ENCODE measurements around the gene SIRT2. TPM values are rescaled to one million over a fixed set of nuclear protein-coding genes. Genes with fewer than 3 reads are reported as not detected.

SIRT2 gene
- total RNA-seq, 1 experiment from 2014 or later, result 8.4 TPM

DNA sequence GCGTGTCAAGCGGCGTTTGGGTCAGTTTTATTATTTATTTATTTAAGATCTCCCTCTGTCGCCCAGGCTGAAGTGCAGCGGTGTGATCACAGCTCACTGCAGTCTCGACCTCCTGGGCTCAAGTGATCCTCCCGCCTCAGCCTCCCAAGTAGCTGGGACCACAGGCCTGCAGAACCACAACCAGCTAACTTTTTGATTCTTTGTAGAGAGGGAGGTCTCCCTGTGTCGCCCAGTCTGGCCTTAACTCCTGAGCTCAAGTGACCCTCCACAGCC lies 32.0 kb upstream of the SIRT2 start:
- Histone ChIP-seq H2BK20ac (ENCODE audit: low read depth, low read length, poor library complexity, severe bottlenecking) (no peak overlapping the region), H3K23me2 (ENCODE audit: insufficient read length, low read depth, low read length, poor library complexity, severe bottlenecking) (peaks cover 10% of the 10 kb centered on the region), H2AK5ac (ENCODE audit: insufficient read length, low read length) (no peak overlapping the region), H3K79me1 (ENCODE audit: insufficient read depth, low read depth, low read length, poor library complexity, severe bottlenecking) (peaks cover 2% of the 10 kb centered on the region), H2BK120ac (ENCODE audit: low read depth, low read length, poor library complexity, severe bottlenecking) (no peak overlapping the region), H3K4ac (ENCODE audit: low read depth, low read length) (no peak overlapping the region), H3K4me1 (ENCODE audit: insufficient read depth, low read length) (no peaks in the 10 kb centered on the region), H3K9ac (ENCODE audit: extremely low read depth, insufficient read length, low read length) (peak overlapping the region; percentile 95), H3K18ac (ENCODE audit: insufficient read length, low read depth, low read length) (no peak overlapping the region), H4K91ac (ENCODE audit: insufficient read length, low read depth, low read length) (no peak overlapping the region), H3K56ac (ENCODE audit: insufficient read length, low read depth, low read length) (no peak overlapping the region), H3K79me2 (ENCODE audit: insufficient read depth, low read length) (peaks cover 11% of the 10 kb centered on the region; the same call in 1 of the 2 replicates), H4K20me1 (ENCODE audit: control insufficient read depth, insufficient read depth, insufficient read length) (no peaks in the 10 kb centered on the region), H2AFZ (ENCODE audit: low read length) (no peak overlapping the region), H4K5ac (ENCODE audit: insufficient read length, low read depth, low read length) (no peak overlapping the region), H4K8ac (replicated peaks; ENCODE audit: insufficient read length, low read depth, low read length) (no peak overlapping the region), H2BK12ac (ENCODE audit: insufficient read length, low read depth, low read length) (no peak overlapping the region), H3K9me3 (ENCODE audit: control insufficient read depth, low read depth, low read length) (peaks cover 21% of the 10 kb centered on the region), H3T11ph (ENCODE audit: low read length) (no peak overlapping the region), H3K27me3 (ENCODE audit: insufficient read depth, low read length) (no peaks in the 10 kb centered on the region), H3K14ac (ENCODE audit: insufficient read depth, low read length) (no peak overlapping the region), H3K27ac (ENCODE audit: insufficient read length, low read depth, low read length) (no peak overlapping the region), H3K23ac (ENCODE audit: insufficient read length, low read depth, low read length) (no peak overlapping the region), H2BK5ac (ENCODE audit: insufficient read length, low read length) (no peak overlapping the region), H3K4me2 (ENCODE audit: insufficient read depth, insufficient read length, low read length) (peak overlapping the region; percentile 96), H2BK15ac (ENCODE audit: low read depth, low read length) (no peak overlapping the region)
- H3K4me1 Mint-ChIP-seq, result peaks cover 8 to 14% of the 10 kb centered on the region in 2 experiments
- peaks cover 48 to 59% (median 57%) of the 10 kb centered on the region in 3 experiments for H3K36me3 Mint-ChIP-seq (ENCODE audit: insufficient read depth in 1 of 3, low read depth in 3 of 3)
- H3K4me3 Mint-ChIP-seq, result peak overlapping the region; percentile 98 to 99
- WGBS (ENCODE audit: extremely low coverage, insufficient read length, low lambda C conversion rate), result no CpG with 5 or more reads among the region's 8 CpGs
- H3K27ac Mint-ChIP-seq, result peak overlapping the region; percentile 97 to 99 (median 99); a peak in 6 of 7 replicates
- TF ChIP-seq, protein P1, sequence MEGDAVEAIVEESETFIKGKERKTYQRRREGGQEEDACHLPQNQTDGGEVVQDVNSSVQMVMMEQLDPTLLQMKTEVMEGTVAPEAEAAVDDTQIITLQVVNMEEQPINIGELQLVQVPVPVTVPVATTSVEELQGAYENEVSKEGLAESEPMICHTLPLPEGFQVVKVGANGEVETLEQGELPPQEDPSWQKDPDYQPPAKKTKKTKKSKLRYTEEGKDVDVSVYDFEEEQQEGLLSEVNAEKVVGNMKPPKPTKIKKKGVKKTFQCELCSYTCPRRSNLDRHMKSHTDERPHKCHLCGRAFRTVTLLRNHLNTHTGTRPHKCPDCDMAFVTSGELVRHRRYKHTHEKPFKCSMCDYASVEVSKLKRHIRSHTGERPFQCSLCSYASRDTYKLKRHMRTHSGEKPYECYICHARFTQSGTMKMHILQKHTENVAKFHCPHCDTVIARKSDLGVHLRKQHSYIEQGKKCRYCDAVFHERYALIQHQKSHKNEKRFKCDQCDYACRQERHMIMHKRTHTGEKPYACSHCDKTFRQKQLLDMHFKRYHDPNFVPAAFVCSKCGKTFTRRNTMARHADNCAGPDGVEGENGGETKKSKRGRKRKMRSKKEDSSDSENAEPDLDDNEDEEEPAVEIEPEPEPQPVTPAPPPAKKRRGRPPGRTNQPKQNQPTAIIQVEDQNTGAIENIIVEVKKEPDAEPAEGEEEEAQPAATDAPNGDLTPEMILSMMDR (conservative IDR thresholded peaks at IDR 0.05), result no peak
- no peak for DNase-seq
- H3K9me3 Mint-ChIP-seq, result peaks cover 31 to 32% of the 10 kb centered on the region in 2 experiments
- peaks cover 8% of the 10 kb centered on the region for H3K27me3 Mint-ChIP-seq (ENCODE audit: low read depth)

Data from H9 (cell line).